HTERT RPE-1 (cell line): Measurements from ENCODE around the gene ENTPD7.
"Not testable (repeated sequence)": the region's sequence is repeated elsewhere in the genome, so short reads cannot be mapped to it uniquely, and the experiment has no call there.

Source experiments
- in situ Hi-C: fragments of 300-500 bp; cut with MboI; formaldehyde crosslinking; loops from 4 replicates; pipeline ENCODE4 v1.14.3; 2020; ENCODE audit warnings: low sequenced_read_pairs

Gene ENTPD7

GRCh38 chr10:99659031-99659867 is at the start of gene ENTPD7:
TSS of gene ENTPD7 (plus strand) at chr10:99659509. CDS start at chr10:99659957, 448 bp downstream.
- in situ Hi-C loops: no loop called here

GRCh38 chr10:99610221-99610620 is 49.1 kb upstream of the ENTPD7 start:
- in situ Hi-C loops: no loop called here

GRCh38 chr10:99611326-99611725 is 48.0 kb upstream of the ENTPD7 start:
- in situ Hi-C loops: no loop called here

GRCh38 chr10:99612167-99612831 is 47.0 kb upstream of the ENTPD7 start:
- in situ Hi-C loops: no loop called here

- in situ Hi-C loops: no loop called here
These were observed 43.9 kb upstream of the ENTPD7 start for GRCh38 chr10:99615426-99615825.

- in situ Hi-C loops: no loop called here
These were observed 41.6 kb upstream of the ENTPD7 start for GRCh38 chr10:99617696-99618095.

GRCh38 chr10:99619090-99619800 is 40.1 kb upstream of the ENTPD7 start:
- in situ Hi-C loops: no loop called here

- in situ Hi-C loops: no loop called here
These were observed 39.2 kb upstream of the ENTPD7 start, which contains the start of gene SLC25A28 for GRCh38 chr10:99619851-99620710. TSS of gene SLC25A28 (minus strand) at chr10:99620439. CDS start at chr10:99620335, 104 bp downstream.

- in situ Hi-C loops: no loop called here
These were observed 38.4 kb upstream of the ENTPD7 start for GRCh38 chr10:99620711-99621453.

GRCh38 chr10:99621454-99622251 is 37.7 kb upstream of the ENTPD7 start:
- in situ Hi-C loops: no loop called here

- in situ Hi-C loops: no loop called here
These were observed 35.4 kb upstream of the ENTPD7 start for GRCh38 chr10:99623919-99624318.

- in situ Hi-C loops: not testable (repeated sequence)
These were observed 34.2 kb upstream of the ENTPD7 start for GRCh38 chr10:99625124-99625523.

- in situ Hi-C loops: no loop called here
These were observed 30.2 kb upstream of the ENTPD7 start for GRCh38 chr10:99628923-99629624.

GRCh38 chr10:99629625-99629978 is 29.7 kb upstream of the ENTPD7 start:
- in situ Hi-C loops: no loop called here

GRCh38 chr10:99630433-99630832 is 28.9 kb upstream of the ENTPD7 start:
- in situ Hi-C loops: no loop called here

GRCh38 chr10:99630991-99631390 is 28.3 kb upstream of the ENTPD7 start:
- in situ Hi-C loops: no loop called here

- in situ Hi-C loops: no loop called here
These were observed 27.8 kb upstream of the ENTPD7 start for GRCh38 chr10:99631496-99631895.

- in situ Hi-C loops: no loop called here
These were observed 25.5 kb upstream of the ENTPD7 start for GRCh38 chr10:99633832-99634231.
